ENCODE results near the gene MOG. TPM values are rescaled to one million over a fixed set of nuclear protein-coding genes. Genes with fewer than 3 reads are reported as not detected.

Gene MOG
- total and polyA plus RNA-seq, 9 donors = not detected

DNA sequence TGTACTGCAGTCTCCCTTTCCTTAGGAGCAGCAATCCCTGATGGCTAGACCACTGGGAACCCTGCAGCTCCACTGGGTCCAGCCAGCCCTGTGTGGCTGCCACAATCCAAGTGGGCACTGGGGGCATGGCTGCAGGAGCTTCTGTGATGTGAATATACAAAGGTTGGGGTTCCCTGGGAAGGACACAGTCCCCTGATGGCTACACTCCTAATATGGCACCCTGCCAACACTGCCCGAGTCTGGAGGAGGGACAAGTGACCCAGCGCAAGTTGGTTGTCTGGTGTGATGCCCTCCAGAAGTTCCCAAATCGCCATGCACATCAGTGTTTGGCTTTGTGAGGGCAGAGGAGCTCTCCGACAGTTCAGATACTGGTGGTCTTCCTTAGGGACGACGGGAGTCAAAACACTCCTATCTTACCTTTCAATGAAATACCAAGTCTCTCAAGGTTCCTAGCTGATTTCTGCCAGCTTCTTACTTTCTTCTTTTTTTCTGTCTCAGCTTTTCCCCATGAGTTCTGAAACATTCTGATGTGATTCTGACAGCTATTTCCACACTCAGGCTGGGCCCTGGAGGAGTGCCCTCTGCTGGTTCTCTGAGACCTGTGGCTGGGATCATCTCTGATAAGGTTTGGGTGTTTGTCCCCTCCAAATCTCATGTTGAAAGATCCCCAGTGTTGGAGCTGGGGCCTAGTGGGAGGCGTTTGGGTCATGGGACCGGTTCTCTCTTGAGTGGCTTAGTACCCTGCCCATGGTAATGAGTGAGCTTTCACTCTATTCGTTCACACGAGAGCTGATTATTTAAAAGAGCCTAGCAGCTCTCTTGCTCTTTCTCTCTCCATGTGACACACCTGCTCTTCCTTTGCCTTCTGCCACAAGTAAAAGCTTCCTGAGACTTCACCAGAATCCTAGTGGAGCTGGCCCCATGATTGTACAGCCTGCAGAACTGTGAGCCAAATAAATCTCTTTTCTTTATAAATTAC, 39.5 kb downstream of the MOG start:
- DNase-seq = no peak
- Histone ChIP-seq H3K36me3 (ENCODE audit: control insufficient read depth, insufficient read depth, low read length) (no peaks in the 10 kb centered on the region), H3K27me3 (ENCODE audit: control insufficient read depth, insufficient read depth, low read length) (no peaks in the 10 kb centered on the region), H3K4me1 (ENCODE audit: control insufficient read depth, insufficient read depth, low read length) (no peaks in the 10 kb centered on the region), H3K27ac (ENCODE audit: low read length) (no peak overlapping the region), H3K4me3 (ENCODE audit: low read length) (no peak overlapping the region), H3K9me3 (replicated peaks; ENCODE audit: control insufficient read depth, low read depth, low read length) (peaks cover 3% of the 10 kb centered on the region)
- 74% methylated on average over 7 of the region's 10 CpGs for WGBS (ENCODE audit: insufficient coverage)

DNA sequence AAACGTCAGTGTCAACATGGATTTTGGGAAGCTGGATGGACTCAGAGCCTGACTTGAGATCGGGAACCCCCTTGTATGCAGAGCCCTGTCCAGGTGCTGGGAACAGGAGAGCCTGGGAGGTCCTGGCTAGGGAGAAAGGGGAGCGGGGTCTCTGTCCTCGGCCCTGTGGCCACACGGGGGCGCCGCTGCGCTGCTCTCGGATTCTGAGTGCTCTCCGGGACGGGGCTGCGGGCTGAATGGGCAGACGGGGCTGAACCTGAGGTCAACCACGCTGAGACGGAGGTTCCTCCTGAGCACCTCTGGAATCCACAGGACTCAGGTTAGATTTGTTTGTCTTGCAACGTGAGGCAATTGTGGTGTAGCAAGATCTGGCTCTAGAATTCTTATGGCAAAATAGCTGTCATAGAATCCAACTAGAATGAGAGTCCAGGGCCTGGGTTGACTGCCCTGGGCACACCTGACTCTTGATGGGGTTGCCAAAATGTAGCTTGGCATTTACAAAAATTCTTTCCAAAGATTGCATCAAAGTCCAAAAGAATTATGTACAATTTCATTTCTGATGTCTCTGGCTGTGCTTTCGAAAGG, 45.7 kb downstream of the MOG start:
- DNase-seq = peak; percentile 40
- H3K9me3 ChIP-seq (replicated peaks; ENCODE audit: control insufficient read depth, low read depth, low read length) = no peaks in the 10 kb centered on the region
- H3K36me3 ChIP-seq (ENCODE audit: control insufficient read depth, insufficient read depth, low read length) = no peaks in the 10 kb centered on the region
- no peak overlapping the region for H3K27ac ChIP-seq (ENCODE audit: low read length)
- peaks cover 10% of the 10 kb centered on the region for H3K27me3 ChIP-seq (ENCODE audit: control insufficient read depth, insufficient read depth, low read length)
- WGBS (ENCODE audit: insufficient coverage) = 19% methylated on average over 16 of the region's 17 CpGs
- H3K4me3 ChIP-seq (ENCODE audit: low read length) = no peak overlapping the region
- H3K4me1 ChIP-seq (ENCODE audit: control insufficient read depth, insufficient read depth, low read length) = no peaks in the 10 kb centered on the region

DNA sequence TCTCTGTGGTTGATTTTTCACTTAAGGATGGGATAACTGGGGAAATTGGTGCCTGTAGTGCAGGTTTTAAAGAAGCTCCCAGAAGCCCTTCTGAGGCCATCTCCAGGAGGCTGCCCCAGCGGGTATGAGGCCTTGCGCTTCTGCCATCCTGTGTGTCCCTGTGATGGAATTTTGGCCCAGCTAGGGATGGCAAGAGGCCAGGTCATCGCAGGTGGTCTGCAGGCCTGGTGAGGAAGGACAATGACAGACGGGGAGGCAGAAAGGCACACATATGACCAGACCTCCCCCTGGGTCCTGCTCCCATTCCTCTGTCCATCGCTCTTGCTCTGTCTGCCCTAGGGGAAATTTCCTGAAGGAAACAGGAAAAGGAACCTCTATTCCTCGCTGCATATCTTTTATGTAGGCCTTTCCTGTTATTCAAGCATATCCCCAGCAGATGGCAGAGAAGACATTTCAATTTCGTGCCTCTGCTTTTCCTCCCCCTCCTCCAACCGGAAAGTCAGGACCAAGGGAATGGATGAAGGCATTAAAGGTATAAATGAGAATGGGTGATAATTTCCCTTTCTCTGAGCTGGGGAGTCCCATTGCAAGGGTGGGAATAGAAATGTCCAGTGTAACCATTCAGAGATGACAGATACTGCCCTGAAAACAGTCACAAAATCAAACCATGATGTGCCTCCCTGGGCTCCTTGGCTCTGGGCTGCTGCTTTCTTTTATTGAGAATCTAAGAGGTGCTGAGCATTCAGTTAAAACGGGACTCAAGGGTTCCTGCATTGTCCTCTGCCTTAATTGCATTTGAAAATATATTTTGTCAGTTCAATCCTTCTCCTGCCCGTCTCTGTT, 48.7 kb downstream of the MOG start:
- 35% methylated on average over 4 of the region's 10 CpGs for WGBS (ENCODE audit: insufficient coverage)
- H3K27me3 ChIP-seq (ENCODE audit: control insufficient read depth, insufficient read depth, low read length) = peaks cover 10% of the 10 kb centered on the region
- DNase-seq = peak; percentile 51
- H3K36me3 ChIP-seq (ENCODE audit: control insufficient read depth, insufficient read depth, low read length) = no peaks in the 10 kb centered on the region
- H3K4me3 ChIP-seq (ENCODE audit: low read length) = no peak overlapping the region
- no peak overlapping the region for H3K27ac ChIP-seq (ENCODE audit: low read length)
- no peaks in the 10 kb centered on the region for H3K4me1 ChIP-seq (ENCODE audit: control insufficient read depth, insufficient read depth, low read length)
- no peaks in the 10 kb centered on the region for H3K9me3 ChIP-seq (replicated peaks; ENCODE audit: control insufficient read depth, low read depth, low read length)

DNA sequence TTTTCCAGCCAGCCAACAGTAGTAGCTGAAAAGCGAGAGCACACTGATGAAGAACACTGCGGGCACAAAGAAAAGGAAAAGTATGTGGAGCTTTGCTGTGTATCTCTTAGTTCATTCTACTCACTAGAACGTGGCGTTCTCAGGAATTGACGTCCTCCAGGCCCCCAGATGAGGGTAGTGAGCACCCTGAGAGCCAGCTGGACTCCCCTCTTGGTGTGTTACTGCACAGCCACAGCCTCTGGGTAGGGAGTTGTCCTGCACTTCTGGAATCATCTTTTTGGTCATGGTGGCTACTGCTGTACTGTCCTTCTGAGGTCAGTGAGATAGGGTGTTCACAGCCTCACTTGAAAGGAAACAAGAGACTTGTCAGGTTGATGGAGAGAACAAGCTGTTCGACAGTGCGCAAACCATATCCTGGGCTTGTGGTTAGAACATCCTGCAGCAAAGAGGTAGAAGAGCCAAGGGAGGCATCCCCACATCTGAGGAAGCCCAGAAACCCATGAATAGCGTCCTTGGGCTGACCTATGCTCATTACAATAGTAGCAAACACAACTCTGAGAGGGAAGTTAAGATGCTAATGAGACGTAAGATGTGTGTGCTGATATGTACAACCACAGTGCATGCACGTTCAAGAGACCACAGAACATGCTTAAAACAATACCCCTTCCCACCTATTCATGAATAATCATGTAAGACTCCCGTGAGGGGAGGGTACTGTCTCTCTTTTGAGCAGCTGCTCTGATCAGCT, 51.7 kb downstream of the MOG start:
- 69% methylated on average over 5 of the region's 11 CpGs for WGBS (ENCODE audit: insufficient coverage)
- Histone ChIP-seq H3K27me3 (ENCODE audit: control insufficient read depth, insufficient read depth, low read length) (peaks cover 8% of the 10 kb centered on the region), H3K9me3 (replicated peaks; ENCODE audit: control insufficient read depth, low read depth, low read length) (no peaks in the 10 kb centered on the region), H3K4me3 (ENCODE audit: low read length) (no peak overlapping the region), H3K36me3 (ENCODE audit: control insufficient read depth, insufficient read depth, low read length) (no peaks in the 10 kb centered on the region), H3K27ac (ENCODE audit: low read length) (no peak overlapping the region), H3K4me1 (ENCODE audit: control insufficient read depth, insufficient read depth, low read length) (no peaks in the 10 kb centered on the region)
- DNase-seq = no peak

DNA sequence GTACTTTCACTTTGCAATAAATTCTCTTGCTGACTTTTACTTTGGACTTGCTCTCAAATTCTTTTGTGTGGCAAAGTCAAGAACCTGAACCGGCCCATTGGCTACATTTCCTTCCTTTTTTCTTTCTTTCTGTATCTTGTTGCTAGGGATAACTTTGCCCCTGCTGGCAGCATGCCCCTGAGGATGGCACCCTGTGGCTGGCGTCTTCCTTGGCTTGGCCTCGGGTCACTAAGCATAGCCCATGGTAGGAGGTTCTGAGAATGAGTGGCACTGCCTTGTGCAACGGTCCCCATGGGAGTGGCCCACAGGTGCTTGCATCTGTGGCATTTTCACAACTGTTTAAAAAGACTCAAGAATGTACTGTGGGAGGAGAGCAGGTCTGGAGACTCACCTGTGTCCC, 52.3 kb downstream of the MOG start:
- Histone ChIP-seq H3K27me3 (ENCODE audit: control insufficient read depth, insufficient read depth, low read length) (peaks cover 5% of the 10 kb centered on the region), H3K27ac (ENCODE audit: low read length) (no peak overlapping the region), H3K36me3 (ENCODE audit: control insufficient read depth, insufficient read depth, low read length) (no peaks in the 10 kb centered on the region), H3K4me1 (ENCODE audit: control insufficient read depth, insufficient read depth, low read length) (no peaks in the 10 kb centered on the region), H3K4me3 (ENCODE audit: low read length) (no peak overlapping the region), H3K9me3 (replicated peaks; ENCODE audit: control insufficient read depth, low read depth, low read length) (no peaks in the 10 kb centered on the region)
- WGBS (ENCODE audit: insufficient coverage) = 58% methylated on average over 3 of the region's 4 CpGs
- DNase-seq = no peak

DNA sequence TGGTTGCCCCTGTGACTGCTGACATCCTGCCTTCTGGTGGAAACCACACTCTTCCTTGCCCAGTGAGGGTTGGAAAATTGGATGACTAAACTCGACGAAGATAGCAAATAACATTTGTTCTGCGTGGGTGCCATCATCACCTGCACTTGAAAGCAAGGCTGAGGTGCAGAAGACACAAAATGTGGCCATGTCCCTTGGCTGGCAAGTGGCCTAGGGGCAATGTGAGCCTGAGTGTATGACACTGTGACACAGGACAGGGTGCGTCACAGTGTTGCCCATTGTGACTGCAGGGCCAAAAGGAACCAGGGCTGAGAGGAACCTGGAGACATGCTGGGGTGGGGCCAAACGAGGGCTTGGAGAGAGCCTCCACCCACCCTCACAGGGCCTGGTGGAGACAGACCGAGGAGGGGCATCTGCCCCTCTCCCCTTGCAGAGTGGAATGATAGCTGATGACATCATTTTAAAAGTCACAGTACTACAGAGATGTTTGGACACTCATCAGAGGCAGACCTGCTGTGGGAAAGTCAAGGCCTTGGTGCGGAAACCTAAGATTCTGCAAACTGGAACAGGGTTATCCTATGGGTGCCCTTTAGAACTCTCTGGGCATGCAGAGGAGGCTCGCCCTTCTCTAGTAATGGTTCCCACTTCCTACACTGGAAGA, 53.5 kb downstream of the MOG start:
- no peaks in the 10 kb centered on the region for H3K9me3 ChIP-seq (replicated peaks; ENCODE audit: control insufficient read depth, low read depth, low read length)
- no peak overlapping the region for H3K4me3 ChIP-seq (ENCODE audit: low read length)
- H3K27me3 ChIP-seq (ENCODE audit: control insufficient read depth, insufficient read depth, low read length) = peaks cover 5% of the 10 kb centered on the region
- H3K36me3 ChIP-seq (ENCODE audit: control insufficient read depth, insufficient read depth, low read length) = no peaks in the 10 kb centered on the region
- 84% methylated on average over 4 of the region's 8 CpGs for WGBS (ENCODE audit: insufficient coverage)
- no peak overlapping the region for H3K27ac ChIP-seq (ENCODE audit: low read length)
- H3K4me1 ChIP-seq (ENCODE audit: control insufficient read depth, insufficient read depth, low read length) = no peaks in the 10 kb centered on the region
- no peak for DNase-seq

DNA sequence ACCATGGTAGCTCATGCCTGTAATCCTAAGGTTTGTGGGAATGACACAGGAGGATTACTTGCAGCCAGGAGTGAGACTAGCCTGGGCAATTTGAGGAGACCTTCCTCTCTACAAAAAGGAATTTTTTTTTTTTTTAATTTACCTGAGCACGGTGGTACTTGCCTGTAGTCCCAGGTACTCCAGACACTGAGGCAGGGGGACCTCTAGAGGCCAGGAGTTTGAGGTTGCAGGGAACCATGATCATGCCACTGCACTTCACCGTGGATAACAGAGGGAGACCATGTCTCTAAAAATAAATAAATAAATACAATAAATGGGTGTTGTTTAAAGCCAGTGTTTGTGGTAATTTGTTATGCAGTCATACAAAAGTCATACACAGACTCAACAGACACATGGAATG, 64.0 kb downstream of the MOG start:
- H3K27ac ChIP-seq (ENCODE audit: low read length) = no peak overlapping the region
- H3K9me3 ChIP-seq (replicated peaks; ENCODE audit: control insufficient read depth, low read depth, low read length) = no peaks in the 10 kb centered on the region
- no peak overlapping the region for H3K4me3 ChIP-seq (ENCODE audit: low read length)
- H3K27me3 ChIP-seq (ENCODE audit: control insufficient read depth, insufficient read depth, low read length) = peaks cover 52% of the 10 kb centered on the region
- DNase-seq = no peak
- peaks cover 17% of the 10 kb centered on the region for H3K4me1 ChIP-seq (ENCODE audit: control insufficient read depth, insufficient read depth, low read length)
- no CpG with 5 or more reads among the region's 2 CpGs for WGBS (ENCODE audit: insufficient coverage)
- no peaks in the 10 kb centered on the region for H3K36me3 ChIP-seq (ENCODE audit: control insufficient read depth, insufficient read depth, low read length)

Measured in muscle of leg (tissue), 11 donors.